Fibroblast of mammary gland (primary cell): ENCODE results near the gene C21orf91.

Experiments
- DNase-seq: peaks from one replicate; pipeline ENCODE4 v3.0.0-alpha.2; 2010; ENCODE audit warnings: low read depth
- H3K4me3 ChIP-seq: 2 replicates; pipeline ENCODE4 v1.5.1; 2011; ENCODE audit warnings: low read depth, mild to moderate bottlenecking, low read length, moderate library complexity; ENCODE audit not compliant: control insufficient read depth
- CTCF ChIP-seq: conservative IDR thresholded peaks from 2 replicates; pipeline ENCODE4 v1.5.1; 2011; ENCODE audit warnings: low read depth, low read length, inconsistent platforms; ENCODE audit not compliant: control insufficient read depth, insufficient read depth

C21orf91 gene

GRCh38 chr21:17819114-17819876 is at the start of gene C21orf91:
Gene C21orf91, minus strand, starts transcription at chr21:17819356. Its CDS starts 1,038 bp downstream, at chr21:17818318.
- no peak for TF ChIP-seq CTCF
- peak; percentile 81 for DNase-seq
- peak within 1 kb of the TSS; percentile 70 for H3K4me3 ChIP-seq

- no peak for TF ChIP-seq CTCF
- DNase-seq: no peak
- H3K4me3 ChIP-seq: no peak overlapping the region
Measured at GRCh38 chr21:17866590-17866989, 47.4 kb upstream of the C21orf91 start.

GRCh38 chr21:17859661-17860060 is 40.5 kb upstream of the C21orf91 start:
- H3K4me3 ChIP-seq: no peak overlapping the region
- no peak for TF ChIP-seq CTCF
- no peak for DNase-seq

- DNase-seq: no peak
- no peak overlapping the region for H3K4me3 ChIP-seq
- no peak for TF ChIP-seq CTCF
Measured at GRCh38 chr21:17858747-17859146, 39.6 kb upstream of the C21orf91 start.

- no peak for TF ChIP-seq CTCF
- peak; percentile 8 for DNase-seq
- no peak overlapping the region for H3K4me3 ChIP-seq
Measured at GRCh38 chr21:17854745-17855144, 35.6 kb upstream of the C21orf91 start.

GRCh38 chr21:17853393-17854275 is 34.5 kb upstream of the C21orf91 start:
- DNase-seq: no peak
- TF ChIP-seq CTCF: no peak
- H3K4me3 ChIP-seq: no peak overlapping the region
